Hepatocyte (in vitro differentiated cells): ENCODE results near the gene IL36RN.

ENCODE experiments used
- EZH2 ChIP-seq: fragments of 200-600 bp; sonication (generic); IDR thresholded peaks from 2 replicates; pipeline ENCODE4 v1.6.1; 2016; ENCODE audit warnings: antibody characterized with exemption, mild to moderate bottlenecking, borderline replicate concordance
- TF ChIP-seq, protein P1 (sequence below): fragments of 200-600 bp; sonication (generic); IDR thresholded peaks from 2 replicates; pipeline ENCODE4 v1.5.1; 2016; ENCODE audit warnings: antibody characterized with exemption, mild to moderate bottlenecking; ENCODE audit not compliant: poor library complexity

DNA sequence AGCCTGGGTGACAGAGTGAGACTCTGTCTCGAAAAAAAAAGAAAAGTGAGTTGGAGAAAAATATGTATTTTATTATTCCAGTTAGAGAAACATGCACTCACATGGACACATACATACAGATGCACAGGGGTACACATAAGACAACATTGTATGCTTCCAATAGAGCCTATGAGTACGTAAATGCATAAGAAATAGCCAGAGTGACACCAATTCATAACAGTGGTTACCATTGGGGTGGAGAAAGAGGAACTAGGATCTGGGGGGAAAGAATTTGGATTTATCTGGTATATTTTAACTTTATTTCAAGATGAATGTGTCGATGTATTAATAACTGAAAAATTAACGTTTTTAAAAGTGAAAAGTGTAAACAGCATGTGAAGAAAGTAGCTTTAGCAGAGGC is 37.7 kb upstream of the IL36RN start:
- TF ChIP-seq, protein P1, sequence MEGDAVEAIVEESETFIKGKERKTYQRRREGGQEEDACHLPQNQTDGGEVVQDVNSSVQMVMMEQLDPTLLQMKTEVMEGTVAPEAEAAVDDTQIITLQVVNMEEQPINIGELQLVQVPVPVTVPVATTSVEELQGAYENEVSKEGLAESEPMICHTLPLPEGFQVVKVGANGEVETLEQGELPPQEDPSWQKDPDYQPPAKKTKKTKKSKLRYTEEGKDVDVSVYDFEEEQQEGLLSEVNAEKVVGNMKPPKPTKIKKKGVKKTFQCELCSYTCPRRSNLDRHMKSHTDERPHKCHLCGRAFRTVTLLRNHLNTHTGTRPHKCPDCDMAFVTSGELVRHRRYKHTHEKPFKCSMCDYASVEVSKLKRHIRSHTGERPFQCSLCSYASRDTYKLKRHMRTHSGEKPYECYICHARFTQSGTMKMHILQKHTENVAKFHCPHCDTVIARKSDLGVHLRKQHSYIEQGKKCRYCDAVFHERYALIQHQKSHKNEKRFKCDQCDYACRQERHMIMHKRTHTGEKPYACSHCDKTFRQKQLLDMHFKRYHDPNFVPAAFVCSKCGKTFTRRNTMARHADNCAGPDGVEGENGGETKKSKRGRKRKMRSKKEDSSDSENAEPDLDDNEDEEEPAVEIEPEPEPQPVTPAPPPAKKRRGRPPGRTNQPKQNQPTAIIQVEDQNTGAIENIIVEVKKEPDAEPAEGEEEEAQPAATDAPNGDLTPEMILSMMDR: no peak
- no peak for TF ChIP-seq EZH2
